ENCODE data around the gene EPS8. TPM values are rescaled to one million over a fixed set of nuclear protein-coding genes. Genes with fewer than 3 reads are reported as not detected.
"Not testable (repeated sequence)": the region's sequence is repeated elsewhere in the genome, so short reads cannot be mapped to it uniquely, and the experiment has no call there.

EPS8 gene
- polyA plus RNA-seq, 1 donor: 34.5 TPM

- no peak for DNase-seq
These were observed 8.6 kb upstream of the EPS8 start for GRCh38 chr12:15797818-15798217.

- DNase-seq: no peak
These were observed 7.4 kb upstream of the EPS8 start for GRCh38 chr12:15796493-15797141.

GRCh38 chr12:15794836-15795235, 5.6 kb upstream of the EPS8 start:
- DNase-seq: no peak

DNA sequence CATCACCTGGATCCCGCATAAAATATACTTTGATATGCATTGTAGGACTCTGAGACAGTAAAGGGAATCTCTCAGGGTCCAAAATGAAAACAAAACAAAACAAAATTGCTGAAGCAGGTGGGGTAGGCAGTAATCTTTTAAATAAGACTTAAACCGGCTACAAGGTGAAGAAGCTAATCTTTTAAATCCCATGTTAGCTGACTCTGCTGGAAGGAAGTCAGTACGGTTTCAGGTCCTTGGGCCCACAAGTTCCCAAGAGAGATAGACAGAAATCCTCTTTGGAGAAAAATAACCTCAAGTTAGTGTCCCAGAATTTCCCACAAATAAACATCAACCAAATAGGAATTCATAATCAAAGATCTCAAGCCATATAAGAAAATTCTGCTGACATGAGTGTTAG, 5.0 kb upstream of the EPS8 start:
- DNase-seq: no peak

GRCh38 chr12:15788233-15789219, 662 bp downstream of the EPS8 start:
- DNase-seq: peak; percentile 55

- DNase-seq: no peak
These were observed 1.4 kb downstream of the EPS8 start for GRCh38 chr12:15787778-15788177.

DNA sequence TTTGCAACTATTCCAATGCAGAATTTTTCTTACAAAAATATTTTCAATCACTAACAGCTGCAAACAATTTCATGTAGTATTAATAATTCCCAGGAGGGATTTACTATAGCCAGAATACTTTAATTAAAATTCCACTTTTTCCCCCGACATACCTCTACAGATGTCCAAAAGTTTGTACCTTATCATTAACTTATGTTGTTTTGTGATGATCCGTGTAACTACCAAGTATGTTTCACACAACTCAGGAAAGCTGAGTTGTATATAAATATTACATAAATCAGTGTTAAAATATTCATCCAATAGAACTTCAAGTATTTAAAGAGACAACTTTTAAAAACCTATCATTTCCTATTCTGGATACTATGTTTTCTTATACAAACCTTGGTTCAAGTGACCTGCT, 2.4 kb downstream of the EPS8 start:
- DNase-seq: no peak

GRCh38 chr12:15783288-15783687, 5.9 kb downstream of the EPS8 start:
- DNase-seq: no peak

- DNase-seq: no peak
These were observed 6.5 kb downstream of the EPS8 start for GRCh38 chr12:15782667-15783066.

DNA sequence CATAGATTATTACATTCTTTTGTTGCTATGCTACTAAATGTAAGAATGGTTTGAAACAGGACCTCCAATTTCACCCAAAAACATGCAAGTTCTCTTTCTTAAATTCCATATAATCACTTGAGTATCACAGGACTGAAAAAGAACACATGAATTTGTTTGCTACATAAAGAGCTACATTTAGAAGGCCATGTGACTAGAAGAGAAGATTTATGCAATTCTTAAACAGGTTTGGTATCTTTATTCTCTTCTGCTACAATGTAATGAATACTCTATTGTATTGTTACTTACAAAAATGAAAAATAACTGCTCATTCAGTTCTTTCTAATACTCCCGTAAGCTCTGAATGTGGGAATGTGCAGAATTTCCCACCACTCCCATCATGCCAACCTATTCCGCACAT, 9.3 kb downstream of the EPS8 start:
- DNase-seq: no peak

DNA sequence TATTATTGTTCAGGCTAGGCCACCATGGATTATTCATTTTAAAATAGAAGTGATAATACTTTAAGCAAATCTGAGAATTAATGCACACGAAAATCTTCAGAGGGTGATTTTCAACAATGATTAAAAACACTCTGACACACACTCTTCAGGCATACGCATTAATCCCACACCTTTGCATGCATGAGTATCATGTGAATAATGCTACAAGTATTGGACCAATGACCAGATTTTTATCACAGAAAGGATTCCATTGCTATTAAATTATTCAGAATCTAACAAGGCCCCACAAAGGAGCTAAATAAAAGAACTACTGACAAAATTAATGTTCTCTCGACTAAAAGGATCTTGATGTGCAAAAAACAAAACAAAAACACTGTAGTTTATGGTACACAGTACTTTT, 11.1 kb downstream of the EPS8 start:
- no peak for DNase-seq

- DNase-seq: no peak
These were observed 11.7 kb downstream of the EPS8 start for GRCh38 chr12:15777355-15778012.

DNA sequence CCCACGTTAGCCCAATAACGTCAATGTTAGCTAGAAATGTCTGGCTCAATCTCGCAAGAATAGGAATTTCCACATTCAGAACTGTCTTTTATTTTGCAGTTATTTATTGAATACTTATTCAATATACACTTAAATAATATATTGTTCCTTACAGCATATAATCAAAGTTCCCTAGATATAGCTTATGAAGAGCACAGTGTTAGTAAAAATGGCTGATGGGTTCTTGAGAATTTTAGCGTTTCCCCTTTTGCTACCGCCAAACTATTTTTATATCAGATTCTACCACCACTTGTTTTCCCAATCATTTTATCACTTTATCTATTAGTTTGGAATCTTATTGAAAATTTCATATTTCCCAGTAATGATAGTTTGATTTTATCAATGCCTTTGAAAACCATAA, 12.7 kb downstream of the EPS8 start:
- DNase-seq: no peak

DNA sequence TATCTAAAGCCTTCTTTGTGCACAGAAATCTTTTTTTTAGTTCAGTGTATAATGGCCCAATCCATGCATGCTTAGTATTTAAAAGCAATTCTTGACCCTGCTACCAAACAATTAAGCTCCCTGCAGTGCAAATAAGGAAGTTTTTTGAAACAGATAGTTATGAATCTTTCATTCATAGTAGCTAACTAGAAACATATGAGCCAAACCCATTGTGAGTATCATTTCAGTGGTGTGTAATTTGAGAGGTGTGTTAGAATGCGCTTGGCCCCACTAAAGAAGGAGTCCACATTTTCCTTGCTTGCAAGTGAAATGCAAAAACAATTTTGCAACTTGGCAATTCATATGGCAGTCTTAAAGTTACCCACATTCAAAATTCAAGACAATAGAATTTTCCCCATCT, 14.4 kb downstream of the EPS8 start:
- no peak for DNase-seq

GRCh38 chr12:15772405-15773018, 16.7 kb downstream of the EPS8 start:
- no peak for DNase-seq

- DNase-seq: no peak
These were observed 18.6 kb downstream of the EPS8 start for GRCh38 chr12:15770581-15770980.

DNA sequence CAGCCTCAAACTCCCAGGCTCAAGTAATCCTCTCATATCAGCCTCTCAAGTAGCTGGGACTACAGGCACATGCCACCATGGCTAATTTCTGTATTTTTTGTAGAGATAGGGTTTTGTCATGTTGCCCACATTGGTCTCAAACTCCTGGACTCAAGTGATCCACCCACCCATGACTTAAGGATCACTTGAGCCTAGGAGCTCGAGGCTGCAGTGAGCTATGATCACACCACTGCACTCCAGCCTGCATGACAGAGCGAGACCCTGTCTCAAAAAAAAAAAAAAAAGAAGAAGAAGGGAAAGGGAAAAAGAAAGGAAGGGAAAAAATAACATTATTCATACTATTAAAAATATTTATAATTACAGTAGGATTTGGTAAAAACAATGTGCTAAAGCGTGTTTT, 19.2 kb downstream of the EPS8 start:
- no peak for DNase-seq

DNA sequence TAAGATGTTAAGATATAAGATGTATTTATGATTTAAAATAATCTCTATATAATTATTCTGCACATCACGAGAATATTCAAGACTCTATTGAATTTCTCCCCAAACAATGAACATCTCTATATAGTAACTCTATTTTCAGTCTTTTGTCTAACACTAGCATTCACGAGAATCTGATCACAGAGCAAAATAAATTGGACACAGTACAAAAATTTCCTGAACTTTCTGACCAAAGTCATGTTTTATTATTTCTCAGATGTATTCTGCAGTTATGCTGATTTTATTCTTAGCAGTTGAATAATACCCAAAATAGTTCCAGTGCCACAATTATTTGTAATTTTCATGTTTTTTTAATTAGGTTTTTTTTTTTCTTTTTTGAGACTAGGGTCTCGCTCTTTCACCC, 19.6 kb downstream of the EPS8 start:
- DNase-seq: no peak

GRCh38 chr12:15767301-15767700, 21.9 kb downstream of the EPS8 start:
- DNase-seq: no peak

DNA sequence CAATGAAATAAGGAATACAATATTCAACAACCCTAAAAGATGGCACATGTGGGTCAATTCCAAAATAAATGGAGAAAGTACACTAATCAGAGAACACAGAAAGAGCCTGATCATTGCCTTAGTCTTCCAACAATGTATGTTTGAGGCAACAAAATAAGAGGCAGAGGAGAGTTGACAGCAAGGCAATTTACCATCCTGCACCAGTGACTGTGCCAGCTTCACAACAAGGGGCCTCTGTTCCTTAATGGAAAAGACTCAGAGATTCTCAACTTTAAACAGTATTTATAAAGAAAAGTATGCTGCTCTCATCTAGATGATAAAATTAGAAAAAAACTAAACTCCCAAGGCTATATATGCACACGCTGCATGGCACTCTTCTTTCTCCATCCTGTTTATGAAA, 25.9 kb downstream of the EPS8 start:
- DNase-seq: no peak

DNA sequence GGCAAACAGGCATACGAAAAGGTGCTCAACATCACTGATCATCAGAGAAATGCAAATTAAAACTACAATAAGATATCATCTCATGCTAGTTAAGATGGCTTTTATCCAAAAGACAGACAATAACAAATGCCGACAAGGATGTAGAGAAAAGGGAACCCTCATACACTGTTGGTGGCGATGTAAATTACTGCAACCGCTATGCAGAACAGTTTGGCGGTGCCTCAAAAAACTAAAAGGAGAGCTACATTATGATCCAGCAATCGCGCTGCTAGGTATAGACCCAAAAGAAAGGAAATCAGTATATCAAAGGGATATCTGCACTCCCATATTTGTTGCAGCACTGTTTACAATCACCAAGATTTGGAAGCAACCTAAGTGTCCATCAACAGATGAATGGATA, 27.0 kb downstream of the EPS8 start:
- DNase-seq: not testable (repeated sequence)

DNA sequence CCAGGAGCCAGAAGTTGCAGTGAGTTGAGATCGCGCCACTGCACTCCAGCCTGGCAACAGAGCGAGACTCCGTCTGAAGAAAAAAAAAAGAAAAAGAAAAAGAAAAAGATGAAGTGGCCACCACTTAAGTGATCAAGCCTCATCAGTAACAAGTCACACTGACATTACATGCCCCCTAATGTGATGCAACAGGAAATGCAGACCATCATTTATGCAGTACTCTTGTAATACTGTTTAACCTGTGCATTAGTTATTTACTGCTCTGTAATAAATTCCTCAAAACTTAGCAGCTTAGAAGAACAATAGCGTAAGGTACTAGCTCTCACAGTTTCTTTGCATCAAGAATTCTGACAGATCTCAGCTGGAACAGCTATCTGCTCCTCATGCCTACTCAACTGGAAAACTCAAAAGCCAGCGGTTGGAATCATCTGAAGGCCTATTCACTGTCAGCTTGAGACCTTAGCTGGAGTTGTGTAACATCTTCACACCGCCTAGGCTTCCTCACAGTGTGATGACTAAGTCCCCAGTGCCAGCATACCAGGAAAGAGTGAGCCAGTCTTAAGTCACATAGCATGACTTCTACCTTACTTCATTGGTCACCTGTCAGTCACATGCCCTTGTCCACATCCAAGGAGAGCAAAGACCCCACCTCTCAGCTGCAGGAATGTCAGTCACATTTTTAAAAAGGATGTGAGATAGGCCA, 31.5 kb downstream of the EPS8 start:
- no peak for DNase-seq
